HEK293T (cell line): ENCODE results near the gene IL17REL.

Source experiments
- CTCF ChIA-PET: fragments of 350-600 bp; formaldehyde crosslinking; extraction: SDS; loops from one replicate; lab custom pipeline; 2021; ENCODE audit warnings: antibody characterized with exemption, inconsistent platforms; lab: Yijun Ruan, JAX
- POLR2A ChIA-PET: fragments of 350-600 bp; formaldehyde crosslinking; extraction: SDS; loops from one replicate; lab custom pipeline; 2020; ENCODE audit warnings: antibody characterized with exemption, inconsistent platforms; lab: Yijun Ruan, JAX
- DNase-seq: peaks from one replicate; pipeline ENCODE4 v3.0.0; 2012; ENCODE audit warnings: mixed read lengths; ENCODE audit errors: extremely low spot score
- ARNT ChIP-seq: fragments of 450-650 bp; IDR thresholded peaks from 2 replicates; pipeline ENCODE4 v1.6.1; 2017; ENCODE audit warnings: mild to moderate bottlenecking
- BHLHE40 ChIP-seq: fragments of 450-650 bp; IDR thresholded peaks from 2 replicates; pipeline ENCODE4 v1.6.1; 2016; ENCODE audit warnings: mild to moderate bottlenecking, moderate library complexity, borderline replicate concordance
- CTBP1 ChIP-seq: fragments of 450-650 bp; IDR thresholded peaks from 2 replicates; pipeline ENCODE4 v1.6.1; 2016; ENCODE audit warnings: borderline replicate concordance
- ELF4 ChIP-seq: fragments of 450-650 bp; IDR thresholded peaks from 2 replicates; pipeline ENCODE4 v1.6.1; 2017; ENCODE audit warnings: antibody characterized with exemption
- FOXA1 ChIP-seq: fragments of 450-650 bp; IDR thresholded peaks from 2 replicates; pipeline ENCODE4 v1.6.1; 2016; ENCODE audit warnings: mild to moderate bottlenecking
- FOXK2 ChIP-seq: fragments of 450-650 bp; IDR thresholded peaks from 2 replicates; pipeline ENCODE4 v1.6.1; 2016; ENCODE audit warnings: mild to moderate bottlenecking
- FOXM1 ChIP-seq: fragments of 450-650 bp; IDR thresholded peaks from 2 replicates; pipeline ENCODE4 v1.6.1; 2017; ENCODE audit warnings: mild to moderate bottlenecking, borderline replicate concordance
- HDGF ChIP-seq: fragments of 450-650 bp; IDR thresholded peaks from 2 replicates; pipeline ENCODE4 v1.6.1; 2017; ENCODE audit warnings: antibody characterized with exemption, borderline replicate concordance
- L3MBTL2 ChIP-seq: fragments of 450-650 bp; conservative IDR thresholded peaks from 2 replicates; pipeline ENCODE4 v1.6.1; 2016; ENCODE audit warnings: mild to moderate bottlenecking
- LEF1 ChIP-seq: fragments of 450-650 bp; IDR thresholded peaks from 2 replicates; pipeline ENCODE4 v1.6.1; 2017; ENCODE audit warnings: mild to moderate bottlenecking, borderline replicate concordance
- NFRKB ChIP-seq: fragments of 450-650 bp; IDR thresholded peaks from 2 replicates; pipeline ENCODE4 v1.6.1; 2016; ENCODE audit warnings: mild to moderate bottlenecking, moderate library complexity
- SP1 ChIP-seq: fragments of 450-650 bp; IDR thresholded peaks from 2 replicates; pipeline ENCODE4 v1.6.1; 2017
- SUZ12 ChIP-seq: fragments of 450-650 bp; IDR thresholded peaks from 2 replicates; pipeline ENCODE4 v1.6.1; 2016; ENCODE audit warnings: mild to moderate bottlenecking
- TARDBP ChIP-seq: fragments of 450-650 bp; IDR thresholded peaks from 2 replicates; pipeline ENCODE4 v1.6.1; 2016
- ZNF384 ChIP-seq: fragments of 450-650 bp; IDR thresholded peaks from 2 replicates; pipeline ENCODE4 v1.6.1; 2016
- TF ChIP-seq, protein P1 (sequence below): fragments of 450-650 bp; IDR thresholded peaks from 2 replicates; pipeline ENCODE4 v1.6.1; 2016

Gene IL17REL

GRCh38 chr22:50053861-50054260, 41.3 kb upstream of the IL17REL start:
- TF ChIP-seq SP1 (no peak), TARDBP (no peak), FOXA1 (no peak)
- ChIA-PET CTCF (interaction anchor here (0.6 to 1.0 kb wide), 2 partner anchors 22 to 444 kb away, joined by 4 to 5 read pairs; no protein-coding TSS in a partner anchor), POLR2A (no interaction called here)
- no peak for DNase-seq

- ChIA-PET POLR2A (no interaction called here), CTCF (no interaction called here)
- DNase-seq = no peak
- no peak for TF ChIP-seq SUZ12
- no peak for TF ChIP-seq ZNF384
- TF ChIP-seq ELF4 = no peak
- TF ChIP-seq CTBP1 = no peak
- no peak for TF ChIP-seq HDGF
- no peak for TF ChIP-seq FOXA1
- no peak for TF ChIP-seq FOXK2
- no peak for TF ChIP-seq ARNT
- TF ChIP-seq LEF1 = no peak
- no peak for TF ChIP-seq L3MBTL2
- TF ChIP-seq, protein P1, sequence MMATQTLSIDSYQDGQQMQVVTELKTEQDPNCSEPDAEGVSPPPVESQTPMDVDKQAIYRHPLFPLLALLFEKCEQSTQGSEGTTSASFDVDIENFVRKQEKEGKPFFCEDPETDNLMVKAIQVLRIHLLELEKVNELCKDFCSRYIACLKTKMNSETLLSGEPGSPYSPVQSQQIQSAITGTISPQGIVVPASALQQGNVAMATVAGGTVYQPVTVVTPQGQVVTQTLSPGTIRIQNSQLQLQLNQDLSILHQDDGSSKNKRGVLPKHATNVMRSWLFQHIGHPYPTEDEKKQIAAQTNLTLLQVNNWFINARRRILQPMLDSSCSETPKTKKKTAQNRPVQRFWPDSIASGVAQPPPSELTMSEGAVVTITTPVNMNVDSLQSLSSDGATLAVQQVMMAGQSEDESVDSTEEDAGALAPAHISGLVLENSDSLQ = no peak
- no peak for TF ChIP-seq BHLHE40
- TF ChIP-seq SP1 = no peak
- TF ChIP-seq NFRKB = no peak
- no peak for TF ChIP-seq TARDBP
- TF ChIP-seq FOXM1 = no peak
These were observed 39.4 kb upstream of the IL17REL start for GRCh38 chr22:50051930-50052329.

DNA sequence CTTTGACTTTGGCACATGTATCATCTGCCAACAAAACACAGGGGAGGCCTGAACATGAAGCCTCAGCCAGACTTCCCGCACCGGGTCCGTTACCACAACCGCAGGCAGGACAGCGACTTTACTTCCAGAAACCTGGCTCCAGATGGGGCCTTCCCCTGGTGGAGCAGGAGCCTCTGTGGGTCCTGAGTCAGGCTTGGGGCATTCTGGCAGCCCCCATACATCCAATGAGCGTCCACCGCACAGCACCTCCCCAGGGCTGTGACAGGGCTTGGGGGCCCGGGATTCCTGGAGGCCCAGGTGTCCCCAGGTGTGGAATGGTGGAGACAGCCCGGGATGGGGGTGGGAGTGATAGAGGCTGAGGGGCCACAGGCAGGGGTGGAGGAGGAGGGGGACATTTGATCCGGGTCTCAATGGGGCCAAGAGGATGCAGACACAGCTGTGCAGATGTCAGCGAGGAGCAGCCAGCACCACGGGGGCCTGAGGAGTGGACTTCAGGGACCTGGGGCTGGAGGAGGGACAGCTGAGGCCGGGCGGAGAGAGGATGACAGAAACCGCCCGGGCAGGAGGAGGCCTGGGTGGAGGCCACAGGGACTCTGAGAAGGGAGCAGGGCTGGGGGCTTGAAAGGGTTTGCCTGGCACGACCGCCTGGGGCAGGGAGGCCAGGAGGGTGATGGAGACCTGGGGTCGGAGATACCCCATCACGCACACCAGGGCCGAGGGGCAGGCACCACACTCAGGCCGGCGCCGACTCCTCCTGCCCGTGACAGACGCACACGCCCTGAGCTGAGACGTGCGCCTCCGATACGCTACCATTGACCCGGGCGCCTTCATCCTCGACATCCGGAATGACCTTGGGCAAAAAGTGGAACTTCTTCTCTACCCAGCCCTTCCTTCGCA, 37.0 kb upstream of the IL17REL start:
- ChIA-PET CTCF (interaction anchor here (1.8 kb wide), 1 partner anchor 19 kb away, joined by 5 read pairs; no protein-coding TSS in a partner anchor), POLR2A (no interaction called here)
- no peak for DNase-seq
- no peak for TF ChIP-seq L3MBTL2
- TF ChIP-seq SP1 = no peak
- TF ChIP-seq ELF4 = no peak
- no peak for TF ChIP-seq FOXK2
- no peak for TF ChIP-seq ZNF384

GRCh38 chr22:50048836-50049235, 36.3 kb upstream of the IL17REL start:
- TF ChIP-seq SP1 (no peak), FOXM1 (no peak), ZNF384 (no peak), LEF1 (no peak), FOXA1 (no peak), FOXK2 (no peak), ELF4 (no peak), ARNT (no peak), SUZ12 (no peak), L3MBTL2 (no peak), CTBP1 (no peak), BHLHE40 (no peak), HDGF (no peak), TARDBP (no peak), NFRKB (no peak)
- TF ChIP-seq, protein P1 = no peak
- ChIA-PET CTCF (interaction anchor here (1.8 kb wide), 1 partner anchor 19 kb away, joined by 5 read pairs; no protein-coding TSS in a partner anchor), POLR2A (no interaction called here)
- no peak for DNase-seq

DNA sequence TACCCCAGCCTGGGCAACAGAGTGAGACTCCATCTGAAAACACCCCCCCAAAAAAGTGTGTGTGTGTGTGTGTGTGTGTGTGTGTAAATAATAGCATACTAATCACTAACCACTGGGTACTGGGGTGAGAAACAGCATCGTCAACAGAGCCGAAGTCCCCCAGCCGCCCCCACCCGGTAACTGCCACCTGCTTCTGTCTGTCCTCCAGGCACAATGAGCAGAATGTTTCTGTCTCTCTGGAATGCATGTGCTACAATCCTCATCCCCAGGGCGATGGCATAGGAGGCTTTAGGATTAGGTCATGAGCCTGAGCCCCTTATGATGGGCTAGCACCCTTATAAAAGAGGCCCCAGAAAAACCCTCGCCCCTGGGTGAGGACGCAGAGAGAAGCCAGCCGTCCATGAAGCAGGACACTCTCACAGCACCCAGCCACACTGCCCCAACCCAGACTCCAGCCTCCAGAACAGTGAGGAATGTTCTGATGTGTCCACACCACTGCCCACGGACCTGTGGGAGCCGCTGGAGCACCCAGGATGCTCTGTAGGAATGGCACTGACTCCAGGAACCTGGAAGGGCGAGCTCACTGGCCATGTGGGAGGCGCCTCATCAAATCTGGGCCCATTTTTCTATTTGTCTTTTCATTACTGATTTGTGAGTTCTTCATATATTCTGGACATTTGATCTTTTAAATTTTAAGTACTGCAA, 35.6 kb upstream of the IL17REL start:
- no peak for TF ChIP-seq ZNF384
- TF ChIP-seq TARDBP = no peak
- TF ChIP-seq LEF1 = no peak
- no peak for TF ChIP-seq ARNT
- TF ChIP-seq FOXM1 = no peak
- TF ChIP-seq BHLHE40 = no peak
- TF ChIP-seq CTBP1 = no peak
- no peak for TF ChIP-seq HDGF
- CTCF ChIA-PET = interaction anchor here (1.8 kb wide), 1 partner anchor 18 kb away, joined by 5 read pairs; no protein-coding TSS in a partner anchor
- POLR2A ChIA-PET = no interaction called here
- DNase-seq = no peak

GRCh38 chr22:50047346-50047745, 34.8 kb upstream of the IL17REL start:
- TF ChIP-seq, protein P1 = no peak
- TF ChIP-seq SP1 (no peak), NFRKB (no peak), L3MBTL2 (no peak), CTBP1 (no peak), TARDBP (no peak), FOXM1 (no peak), LEF1 (no peak), FOXA1 (no peak), SUZ12 (no peak), BHLHE40 (no peak), ELF4 (no peak), HDGF (no peak), FOXK2 (no peak), ZNF384 (no peak), ARNT (no peak)
- ChIA-PET POLR2A (no interaction called here), CTCF (no interaction called here)

More at GRCh38 chr22:50047346-50047745, 34.8 kb upstream of the IL17REL start:
- DNase-seq = no peak
